Adipose tissue (tissue), 3 donors: ENCODE results near the gene GAS7. TPM values are rescaled to one million over a fixed set of nuclear protein-coding genes. Genes with fewer than 3 reads are reported as not detected.

Experiments used
- H3K27ac ChIP-seq: one replicate; pipeline ENCODE4 v1.5.1; 2013; ENCODE audit warnings: low read depth, low read length
- WGBS, 3 donors: extraction: QIAGEN DNeasy Blood & Tissue Kit; methylation state at CpG; one replicate each; pipeline ENCODE4 v1.1.7; 2013; 5-methylcytosine and 5-hydroxymethylcytosine counted together
- polyA plus RNA-seq, 3 donors: library from polyadenylated mRNA; stranded (reverse); fragments of 200-250 nt; gene quantifications; one replicate each; pipeline ENCODE4 v1.2.3, GENCODE V29; 2013
- donor health status: healthy with polysubstance abuse.
- donor health status: Bipolar disorder and iron deficiency.
- donor health status: healthy.

GAS7 gene
- polyA plus RNA-seq, 3 donors, result 2.5 to 88.1 (median 16.4) TPM

GRCh38 chr17:10177913-10178505 is 20.4 kb downstream of the GAS7 start:
- WGBS, 3 donors, result 52 to 71% (median 70%) methylated on average over 12 of the region's 12 CpGs
- no peak overlapping the region for H3K27ac ChIP-seq

DNA sequence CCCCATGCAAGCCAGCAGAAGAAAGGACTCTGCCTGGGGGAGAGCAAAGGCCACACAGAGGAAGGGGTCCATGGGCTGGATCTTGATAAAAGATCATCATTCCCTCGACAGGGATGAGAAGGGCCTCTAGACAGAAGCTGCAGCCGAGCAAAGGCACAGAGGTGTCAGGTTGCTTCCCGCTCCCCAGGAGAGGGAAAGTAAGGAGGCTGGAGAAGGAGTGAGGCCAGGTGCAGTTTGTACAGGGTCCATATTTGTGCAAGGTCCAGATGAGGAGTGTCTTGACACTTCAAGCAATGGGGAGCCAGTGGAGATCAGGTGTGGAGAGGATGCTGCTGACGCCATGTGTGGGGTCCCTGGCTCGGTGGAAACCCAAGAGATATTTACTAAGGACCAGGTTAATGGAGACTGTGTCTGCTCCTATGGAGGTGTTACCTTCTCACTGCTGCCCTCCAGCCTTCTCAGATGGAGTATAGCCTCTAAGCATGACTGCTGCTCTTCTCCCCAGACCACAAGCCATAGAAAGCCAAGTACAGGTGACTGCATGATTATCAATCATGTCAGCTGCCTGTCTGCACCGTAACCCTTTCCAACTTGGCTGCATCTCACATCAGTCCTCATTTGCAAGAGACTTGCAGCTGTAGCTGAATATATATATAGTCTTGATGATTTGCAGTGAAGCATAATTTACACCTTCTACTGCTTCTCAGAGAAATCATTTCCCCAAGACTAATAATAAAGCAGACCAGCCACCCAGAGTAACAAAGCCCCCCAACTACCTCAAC is 21.1 kb downstream of the GAS7 start:
- H3K27ac ChIP-seq, result no peak overlapping the region
- 54 to 78% (median 78%) methylated on average over 6 of the region's 6 CpGs for WGBS, 3 donors

DNA sequence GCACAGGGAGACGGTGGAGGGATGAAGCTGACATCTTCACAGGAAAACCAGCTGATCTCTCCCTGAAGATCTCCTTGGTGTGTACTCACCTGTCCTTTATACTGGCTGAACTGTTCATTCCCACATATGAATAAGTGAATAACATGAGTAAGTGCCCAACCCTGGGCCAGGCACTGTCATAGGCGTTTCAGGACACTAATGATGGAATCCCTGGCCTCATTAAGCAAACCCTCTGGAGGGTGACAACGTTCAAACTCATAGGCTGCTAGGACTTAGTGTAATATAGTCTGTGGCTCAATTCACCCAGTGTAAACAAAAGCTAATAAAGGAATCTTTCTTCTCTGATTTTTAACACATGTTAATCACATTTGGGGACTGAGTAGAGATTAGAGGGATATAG is 24.5 kb downstream of the GAS7 start:
- 58 to 80% (median 71%) methylated on average over 3 of the region's 3 CpGs for WGBS, 3 donors
- H3K27ac ChIP-seq, result no peak overlapping the region

GRCh38 chr17:10172778-10173177 is 25.6 kb downstream of the GAS7 start:
- WGBS, 3 donors, result 88 to 99% (median 89%) methylated on average over 6 of the region's 6 CpGs

GRCh38 chr17:10172241-10172741 is 26.1 kb downstream of the GAS7 start:
- H3K27ac ChIP-seq, result peak overlapping the region; percentile 8
- 26 to 47% (median 44%) methylated on average over 3 of the region's 3 CpGs for WGBS, 3 donors

More at GRCh38 chr17:10172778-10173177, 25.6 kb downstream of the GAS7 start:
- H3K27ac ChIP-seq, result no peak overlapping the region

GRCh38 chr17:10171581-10171981 is 26.8 kb downstream of the GAS7 start:
- WGBS, 3 donors, result 12 to 19% (median 17%) methylated on average over 6 of the region's 6 CpGs
- H3K27ac ChIP-seq, result no peak overlapping the region

DNA sequence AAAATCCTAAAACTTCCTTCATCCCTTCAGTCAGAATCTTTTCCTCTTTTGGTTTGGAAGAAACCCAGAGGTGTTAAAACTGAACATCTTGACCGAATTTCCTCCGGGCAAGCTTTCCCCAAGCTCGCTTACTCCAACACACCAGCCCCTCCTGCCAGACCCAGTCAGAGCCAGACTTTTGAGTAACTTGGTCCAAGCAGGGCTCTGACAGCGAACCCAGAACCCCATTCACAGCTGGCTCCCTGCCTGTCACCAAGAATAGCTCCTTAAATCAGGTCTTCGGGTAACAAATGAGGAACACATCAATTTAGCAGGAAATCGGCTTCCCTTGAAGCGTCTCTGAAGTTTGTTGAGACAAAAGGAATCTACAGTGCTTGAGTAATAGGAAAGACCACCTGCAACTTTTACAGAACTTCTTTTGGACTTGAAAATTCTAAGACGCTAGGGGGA is 27.3 kb downstream of the GAS7 start:
- WGBS, 3 donors, result 16 to 52% (median 18%) methylated on average over 8 of the region's 8 CpGs

DNA sequence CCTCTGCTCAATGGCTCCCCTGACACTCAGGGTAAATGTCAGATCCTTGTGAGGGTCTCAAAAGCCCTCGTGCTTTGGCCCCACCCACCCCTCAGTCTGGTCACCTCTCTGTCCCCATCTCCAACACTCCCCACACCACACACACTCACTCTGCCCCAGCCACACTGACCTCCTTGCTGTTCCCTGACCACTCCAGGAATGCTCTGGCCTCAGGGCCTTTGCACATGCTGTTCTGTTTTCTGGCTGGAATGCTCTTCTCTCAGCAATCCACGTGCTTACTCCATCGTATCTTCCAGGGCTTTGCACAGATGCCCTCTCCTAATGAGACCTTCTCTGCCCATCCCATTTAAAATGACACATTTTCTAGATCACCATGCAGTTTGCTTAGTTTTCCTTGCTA is 28.2 kb downstream of the GAS7 start:
- no peak overlapping the region for H3K27ac ChIP-seq
- WGBS, 3 donors, result 72 to 88% (median 79%) methylated on average over 3 of the region's 3 CpGs

More for the DNA sequence above, 27.3 kb downstream of the GAS7 start:
- H3K27ac ChIP-seq, result no peak overlapping the region

- H3K27ac ChIP-seq, result no peak overlapping the region
- WGBS, 3 donors, result 74 to 78% (median 77%) methylated on average over 4 of the region's 4 CpGs
Observed at GRCh38 chr17:10169290-10169689, 29.1 kb downstream of the GAS7 start.

DNA sequence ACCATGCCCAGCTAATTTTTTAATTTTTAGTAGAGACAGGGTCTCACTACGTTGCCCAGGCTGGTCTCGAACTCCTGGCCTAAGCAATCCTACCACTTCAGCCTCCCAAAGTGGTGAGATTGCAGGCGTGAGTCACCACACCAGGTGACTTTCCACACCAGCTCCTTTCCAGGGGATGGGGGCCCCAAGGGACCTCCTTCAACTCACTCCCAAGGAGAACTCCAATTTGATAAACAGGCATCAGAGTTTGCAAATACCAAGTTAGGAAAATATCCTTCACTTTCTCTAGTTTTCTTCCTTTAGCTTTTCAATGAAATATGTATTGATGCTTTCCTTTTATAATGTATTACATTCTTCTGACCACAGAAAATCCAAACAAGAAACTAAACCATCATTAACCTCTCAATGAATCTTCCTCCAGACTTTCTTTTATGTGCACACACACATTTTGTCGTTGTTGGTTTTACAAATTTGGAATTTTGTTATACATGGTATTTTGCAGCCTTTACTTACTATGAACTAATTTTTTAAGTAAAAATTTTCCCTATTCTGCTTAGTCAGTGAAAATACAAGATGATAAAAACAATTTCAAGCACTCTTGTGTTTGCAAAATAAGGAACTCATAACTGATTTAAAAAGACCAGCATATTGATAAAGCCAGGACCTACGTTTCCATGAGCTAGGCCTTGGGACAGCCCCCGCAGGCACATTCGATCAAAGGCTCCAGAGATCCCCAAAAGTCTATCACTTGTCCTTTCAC is 32.0 kb downstream of the GAS7 start:
- 73 to 82% (median 81%) methylated on average over 7 of the region's 7 CpGs for WGBS, 3 donors
- H3K27ac ChIP-seq, result no peak overlapping the region

DNA sequence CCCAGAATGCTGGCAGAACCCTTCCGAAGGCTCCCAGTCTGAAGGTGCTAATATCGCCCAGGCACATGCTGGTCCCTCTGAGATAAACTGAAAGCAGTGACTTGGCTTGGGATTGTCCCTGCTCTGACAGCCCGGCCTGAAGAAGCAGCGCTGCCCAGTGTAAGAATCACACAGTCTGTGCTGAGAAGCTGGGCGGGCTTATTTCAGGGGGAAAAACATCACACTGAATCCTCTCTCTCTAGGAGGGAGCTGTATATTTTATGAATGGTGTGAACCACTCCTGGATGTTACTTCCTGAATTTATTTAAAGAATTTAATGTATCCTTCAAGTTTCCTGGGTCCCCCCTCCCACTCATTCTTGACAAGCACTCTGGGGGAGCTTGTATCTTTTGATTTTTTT is 36.3 kb downstream of the GAS7 start:
- WGBS, 3 donors, result 55 to 74% (median 67%) methylated on average over 5 of the region's 5 CpGs
- H3K27ac ChIP-seq, result no peak overlapping the region

GRCh38 chr17:10161386-10161785 is 37.0 kb downstream of the GAS7 start:
- WGBS, 3 donors, result 63 to 78% (median 75%) methylated on average over 5 of the region's 5 CpGs
- no peak overlapping the region for H3K27ac ChIP-seq

GRCh38 chr17:10156948-10157607 is 41.3 kb downstream of the GAS7 start:
- WGBS, 3 donors, result 13 to 43% (median 16%) methylated on average over 11 of the region's 11 CpGs
- H3K27ac ChIP-seq, result no peak overlapping the region

GRCh38 chr17:10156599-10156947 is 41.8 kb downstream of the GAS7 start:
- no peak overlapping the region for H3K27ac ChIP-seq
- WGBS, 3 donors, result 52% methylated on average over 4 of the region's 4 CpGs

- 67 to 84% (median 77%) methylated on average over 4 of the region's 4 CpGs for WGBS, 3 donors
Observed at GRCh38 chr17:10156077-10156435, 42.4 kb downstream of the GAS7 start.

DNA sequence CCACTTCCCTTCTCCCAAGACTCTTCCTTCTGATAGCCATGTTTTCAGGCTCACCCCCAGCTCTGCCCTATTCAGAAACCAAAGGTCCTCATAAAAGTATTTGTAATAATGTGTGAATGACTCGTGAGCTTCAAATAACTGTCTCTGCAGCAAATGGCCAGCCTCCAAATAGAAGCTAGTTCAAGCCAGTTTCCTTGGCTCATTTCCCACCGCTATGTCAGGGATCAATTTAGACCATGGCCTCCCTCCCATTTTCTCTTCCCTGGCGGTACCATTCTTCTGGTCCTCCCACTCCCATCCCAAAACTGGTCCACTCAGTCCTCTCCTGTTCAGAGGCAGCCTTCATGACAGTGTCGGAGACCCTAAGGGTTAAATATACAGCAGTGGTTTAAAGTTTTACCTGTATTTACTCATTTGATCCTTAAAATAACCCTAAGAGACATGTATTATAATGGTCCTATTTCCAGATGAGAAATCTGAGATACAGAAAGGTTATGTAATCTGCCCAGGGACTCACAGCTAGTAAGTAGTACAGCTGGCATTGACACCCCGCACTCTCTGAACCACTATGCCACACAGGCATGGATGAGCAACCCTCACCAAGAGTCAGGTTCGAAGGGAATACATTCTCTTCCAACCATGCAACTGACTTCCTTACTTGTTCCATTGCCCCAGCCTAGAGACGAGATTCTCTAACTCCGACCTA is 42.9 kb downstream of the GAS7 start:
- WGBS, 3 donors, result 71% methylated on average over 8 of the region's 8 CpGs
- H3K27ac ChIP-seq, result no peak overlapping the region

More at GRCh38 chr17:10156077-10156435, 42.4 kb downstream of the GAS7 start:
- no peak overlapping the region for H3K27ac ChIP-seq

GRCh38 chr17:10151667-10152496 is 46.5 kb downstream of the GAS7 start:
- H3K27ac ChIP-seq, result no peak overlapping the region
- WGBS, 3 donors, result 50 to 74% (median 57%) methylated on average over 12 of the region's 12 CpGs
